Neural cell (in vitro differentiated cells): ENCODE results near the gene YLPM1.

Experiments used
- EZH2 ChIP-seq: fragments of 200-600, 300-800 bp; shearing (Covaris generic), sonication (generic); IDR thresholded peaks from 2 replicates; pipeline ENCODE4 v1.6.1; 2014; ENCODE audit warnings: antibody characterized with exemption, low read length, borderline replicate concordance, mild to moderate bottlenecking; ENCODE audit not compliant: insufficient read depth, poor library complexity, severe bottlenecking
- POLR2AphosphoS5 ChIP-seq: IDR thresholded peaks from 2 replicates; pipeline ENCODE4 v1.6.1; 2012
- RAD21 ChIP-seq: fragments of 450-650 bp; conservative IDR thresholded peaks from 2 replicates; pipeline ENCODE4 v1.6.1; 2014; ENCODE audit warnings: antibody characterized with exemption, mild to moderate bottlenecking, moderate library complexity
- SMC3 ChIP-seq: fragments of 450-650 bp; conservative IDR thresholded peaks from 2 replicates; pipeline ENCODE4 v1.6.1; 2014; ENCODE audit warnings: antibody characterized with exemption, mild to moderate bottlenecking, moderate library complexity; ENCODE audit not compliant: poor library complexity
- TAF1 ChIP-seq: IDR thresholded peaks from 2 replicates; pipeline ENCODE4 v1.6.1; 2012; ENCODE audit warnings: low read depth
- TF ChIP-seq, protein P1 (sequence below): fragments of 450-650 bp; IDR thresholded peaks from 2 replicates; pipeline ENCODE4 v1.5.1; 2014; ENCODE audit warnings: antibody characterized with exemption, mild to moderate bottlenecking, moderate library complexity; ENCODE audit not compliant: poor library complexity, severe bottlenecking

DNA sequence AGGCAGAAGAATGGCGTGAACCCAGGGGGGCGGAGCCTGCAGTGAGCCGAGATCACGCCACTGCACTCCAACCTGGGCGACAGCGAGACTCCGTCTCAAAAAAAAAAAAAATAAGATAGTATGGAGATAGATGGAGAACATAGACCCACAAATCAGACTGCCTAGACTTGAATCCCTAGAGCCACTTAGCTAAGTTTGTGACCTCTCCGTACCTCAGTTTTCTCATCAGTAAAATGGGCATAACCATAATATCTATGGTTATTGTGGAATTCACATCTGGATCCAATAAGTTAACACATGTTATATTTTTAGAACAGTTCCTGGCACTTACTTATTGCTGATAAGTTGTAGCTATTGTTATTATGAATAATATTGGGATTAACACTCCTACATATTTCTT is 105.6 kb downstream of the YLPM1 start:
- TF ChIP-seq, protein P1, sequence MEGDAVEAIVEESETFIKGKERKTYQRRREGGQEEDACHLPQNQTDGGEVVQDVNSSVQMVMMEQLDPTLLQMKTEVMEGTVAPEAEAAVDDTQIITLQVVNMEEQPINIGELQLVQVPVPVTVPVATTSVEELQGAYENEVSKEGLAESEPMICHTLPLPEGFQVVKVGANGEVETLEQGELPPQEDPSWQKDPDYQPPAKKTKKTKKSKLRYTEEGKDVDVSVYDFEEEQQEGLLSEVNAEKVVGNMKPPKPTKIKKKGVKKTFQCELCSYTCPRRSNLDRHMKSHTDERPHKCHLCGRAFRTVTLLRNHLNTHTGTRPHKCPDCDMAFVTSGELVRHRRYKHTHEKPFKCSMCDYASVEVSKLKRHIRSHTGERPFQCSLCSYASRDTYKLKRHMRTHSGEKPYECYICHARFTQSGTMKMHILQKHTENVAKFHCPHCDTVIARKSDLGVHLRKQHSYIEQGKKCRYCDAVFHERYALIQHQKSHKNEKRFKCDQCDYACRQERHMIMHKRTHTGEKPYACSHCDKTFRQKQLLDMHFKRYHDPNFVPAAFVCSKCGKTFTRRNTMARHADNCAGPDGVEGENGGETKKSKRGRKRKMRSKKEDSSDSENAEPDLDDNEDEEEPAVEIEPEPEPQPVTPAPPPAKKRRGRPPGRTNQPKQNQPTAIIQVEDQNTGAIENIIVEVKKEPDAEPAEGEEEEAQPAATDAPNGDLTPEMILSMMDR, result no peak
- TF ChIP-seq SMC3 (no peak), TAF1 (no peak), EZH2 (no peak), POLR2AphosphoS5 (no peak), RAD21 (no peak)
